Raji (cell line): ENCODE results near the gene CGNL1.

Experiments used
- POLR2A ChIP-seq: IDR thresholded peaks from 2 replicates; pipeline ENCODE4 v1.6.1; 2011; ENCODE audit warnings: low read depth, low read length, control low read depth; ENCODE audit not compliant: insufficient read depth

Gene CGNL1

GRCh38 chr15:57373251-57373881, 2.9 kb upstream of the CGNL1 start:
- no peak for TF ChIP-seq POLR2A

- TF ChIP-seq POLR2A, result no peak
These were observed 2.4 kb upstream of the CGNL1 start for GRCh38 chr15:57373882-57374276.

- TF ChIP-seq POLR2A, result no peak
These were observed 582 bp downstream of the CGNL1 start for GRCh38 chr15:57376696-57377477.

GRCh38 chr15:57377478-57377847, 1.2 kb downstream of the CGNL1 start:
- no peak for TF ChIP-seq POLR2A

GRCh38 chr15:57379487-57379886, 3.2 kb downstream of the CGNL1 start:
- TF ChIP-seq POLR2A, result no peak

- TF ChIP-seq POLR2A, result no peak
These were observed 4.5 kb downstream of the CGNL1 start for GRCh38 chr15:57380854-57381253.

GRCh38 chr15:57382215-57382614, 5.9 kb downstream of the CGNL1 start:
- no peak for TF ChIP-seq POLR2A

- TF ChIP-seq POLR2A, result no peak
These were observed 6.7 kb downstream of the CGNL1 start for GRCh38 chr15:57382969-57383368.

GRCh38 chr15:57384024-57384423, 7.7 kb downstream of the CGNL1 start:
- TF ChIP-seq POLR2A, result no peak

- no peak for TF ChIP-seq POLR2A
These were observed 8.5 kb downstream of the CGNL1 start for GRCh38 chr15:57384816-57385215.

GRCh38 chr15:57385923-57386390, 9.7 kb downstream of the CGNL1 start:
- no peak for TF ChIP-seq POLR2A

- no peak for TF ChIP-seq POLR2A
These were observed 10.7 kb downstream of the CGNL1 start for GRCh38 chr15:57386976-57387375.

- TF ChIP-seq POLR2A, result no peak
These were observed 11.3 kb downstream of the CGNL1 start for GRCh38 chr15:57387564-57388076.

GRCh38 chr15:57388464-57388863, 12.2 kb downstream of the CGNL1 start:
- no peak for TF ChIP-seq POLR2A

- no peak for TF ChIP-seq POLR2A
These were observed 13.7 kb downstream of the CGNL1 start for GRCh38 chr15:57389991-57390390.

GRCh38 chr15:57390583-57390982, 14.3 kb downstream of the CGNL1 start:
- TF ChIP-seq POLR2A, result no peak

GRCh38 chr15:57391537-57391936, 15.2 kb downstream of the CGNL1 start:
- no peak for TF ChIP-seq POLR2A

- TF ChIP-seq POLR2A, result no peak
These were observed 16.8 kb downstream of the CGNL1 start for GRCh38 chr15:57393061-57393460.
